WTC11 (cell line): ENCODE measurements around the gene GLYAT. TPM values are rescaled to one million over a fixed set of nuclear protein-coding genes. Genes with fewer than 3 reads are reported as not detected.

Experiments
- ATAC-seq: fragments of 200-7000 bp; cut with Tn5 transposase; 2 replicates; pipeline ENCODE4 v1.10.0; 2021; ENCODE audit warnings: mild to moderate bottlenecking, moderate library complexity
- CTCF ChIA-PET: fragments of 300-600 bp; sonication (Branson Sonifier 250); formaldehyde crosslinking; loops from one replicate; lab custom pipeline; 2021; ENCODE audit warnings: antibody characterized with exemption; lab: Charles Lee
- POLR2A ChIA-PET: fragments of 350-600 bp; sonication (Branson Sonifier 250); formaldehyde crosslinking; loops from one replicate; lab custom pipeline; 2021; ENCODE audit warnings: antibody characterized with exemption; lab: Charles Lee
- DNase-seq: peaks from one replicate; pipeline ENCODE4 v3.0.0; 2021; ENCODE audit warnings: low spot score
- H3K27ac Mint-ChIP-seq: 2 replicates; pipeline ENCODE4 v1.8.0; 2021; ENCODE audit warnings: mixed read lengths
- H3K27me3 Mint-ChIP-seq: 2 replicates; pipeline ENCODE4 v1.8.0; 2021; ENCODE audit warnings: low read depth, mild to moderate bottlenecking, moderate library complexity, mixed read lengths
- H3K36me3 Mint-ChIP-seq: 2 replicates; pipeline ENCODE4 v1.8.0; 2021; ENCODE audit warnings: mixed read lengths
- H3K4me1 Mint-ChIP-seq: 2 replicates; pipeline ENCODE4 v1.8.0; 2022; ENCODE audit warnings: mixed read lengths
- H3K4me3 Mint-ChIP-seq: 2 replicates; pipeline ENCODE4 v1.8.0; 2021; ENCODE audit warnings: mild to moderate bottlenecking, moderate library complexity, mixed read lengths
- H3K9me3 Mint-ChIP-seq: 2 replicates; pipeline ENCODE4 v1.8.0; 2021; ENCODE audit warnings: mixed read lengths
- CREB1 ChIP-seq: sonication (generic); formaldehyde crosslinking; IDR thresholded peaks from 2 replicates; pipeline ENCODE4 v1.8.0; 2023; ENCODE audit warnings: mild to moderate bottlenecking, missing genetic modification reagents
- ERG ChIP-seq: fragments of 250-450 bp; sonication (Bioruptor Pico); IDR thresholded peaks from 2 replicates; pipeline ENCODE4 v1.8.0; 2021; ENCODE audit warnings: mild to moderate bottlenecking
- NFE2L1 ChIP-seq: sonication (generic); formaldehyde crosslinking; IDR thresholded peaks from 2 replicates; pipeline ENCODE4 v1.8.1; 2023; ENCODE audit warnings: missing genetic modification reagents
- PRDM15 ChIP-seq: sonication (generic); formaldehyde crosslinking; IDR thresholded peaks from 2 replicates; pipeline ENCODE4 v1.8.0; 2022; ENCODE audit warnings: missing genetic modification reagents
- RELA ChIP-seq: sonication (generic); formaldehyde crosslinking; IDR thresholded peaks from 2 replicates; pipeline ENCODE4 v1.8.1; 2022; ENCODE audit warnings: missing genetic modification reagents, mild to moderate bottlenecking, borderline replicate concordance
- total RNA-seq: library from RNA; stranded (reverse); gene quantifications from 3 replicates; pipeline ENCODE4 v1.2.3, GENCODE V29; 2021
- TF ChIP-seq, protein P1 (sequence below): sonication (generic); formaldehyde crosslinking; IDR thresholded peaks from 2 replicates; pipeline ENCODE4 v1.8.1; 2023; ENCODE audit warnings: mild to moderate bottlenecking, missing genetic modification reagents, borderline replicate concordance
- TF ChIP-seq, protein P2 (sequence below): fragments of 250-450 bp; sonication (Bioruptor Pico); IDR thresholded peaks from 2 replicates; pipeline ENCODE4 v1.9.0; 2021; ENCODE audit warnings: mild to moderate bottlenecking
- TF ChIP-seq, protein P3 (sequence below): fragments of 250-450 bp; sonication (Bioruptor Pico); conservative IDR thresholded peaks from 2 replicates; pipeline ENCODE4 v1.9.0; 2021; ENCODE audit warnings: mild to moderate bottlenecking

GLYAT gene
- total RNA-seq, 1 experiment from 2014 or later: not detected

DNA sequence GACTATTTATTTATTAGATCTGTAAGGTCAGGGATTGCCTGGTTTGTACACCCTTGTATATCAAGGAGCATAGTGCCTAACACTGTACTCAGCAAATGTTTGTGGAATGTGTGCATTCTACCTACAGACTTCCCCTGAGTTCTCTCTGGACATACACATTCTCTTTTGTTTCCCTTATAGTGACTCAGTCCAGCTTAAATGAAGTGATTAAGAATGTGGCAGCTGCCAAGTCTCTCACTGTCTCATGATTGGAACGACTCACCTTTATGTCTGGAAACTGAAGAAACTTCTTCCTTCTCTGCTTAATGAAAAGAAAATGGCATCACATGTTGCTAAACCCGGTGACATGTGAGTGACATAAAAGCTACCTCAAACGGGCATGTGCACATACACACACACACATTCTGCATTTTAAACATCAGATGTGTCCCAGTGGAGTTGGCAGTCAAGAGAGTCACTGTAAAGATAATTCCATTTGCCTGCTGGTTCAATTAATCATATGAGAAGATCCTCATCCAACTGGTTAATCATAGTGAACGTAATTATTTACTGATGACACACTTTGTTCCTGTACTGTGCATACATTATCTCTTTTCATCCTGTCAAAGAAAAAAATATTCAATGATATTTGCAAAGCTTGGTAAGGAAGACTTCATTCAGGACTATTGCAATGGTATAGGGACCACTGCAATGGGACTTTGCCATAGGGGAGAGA, 42.8 kb downstream of the GLYAT start:
- no peak for DNase-seq
- no peak overlapping the region for H3K27ac Mint-ChIP-seq
- H3K9me3 Mint-ChIP-seq: peaks cover 39% of the 10 kb centered on the region
- H3K27me3 Mint-ChIP-seq: peaks cover 9% of the 10 kb centered on the region
- no peak overlapping the region for H3K4me3 Mint-ChIP-seq
- TF ChIP-seq PRDM15 (CRISPR knock-in tag): no peak
- TF ChIP-seq, protein P1, sequence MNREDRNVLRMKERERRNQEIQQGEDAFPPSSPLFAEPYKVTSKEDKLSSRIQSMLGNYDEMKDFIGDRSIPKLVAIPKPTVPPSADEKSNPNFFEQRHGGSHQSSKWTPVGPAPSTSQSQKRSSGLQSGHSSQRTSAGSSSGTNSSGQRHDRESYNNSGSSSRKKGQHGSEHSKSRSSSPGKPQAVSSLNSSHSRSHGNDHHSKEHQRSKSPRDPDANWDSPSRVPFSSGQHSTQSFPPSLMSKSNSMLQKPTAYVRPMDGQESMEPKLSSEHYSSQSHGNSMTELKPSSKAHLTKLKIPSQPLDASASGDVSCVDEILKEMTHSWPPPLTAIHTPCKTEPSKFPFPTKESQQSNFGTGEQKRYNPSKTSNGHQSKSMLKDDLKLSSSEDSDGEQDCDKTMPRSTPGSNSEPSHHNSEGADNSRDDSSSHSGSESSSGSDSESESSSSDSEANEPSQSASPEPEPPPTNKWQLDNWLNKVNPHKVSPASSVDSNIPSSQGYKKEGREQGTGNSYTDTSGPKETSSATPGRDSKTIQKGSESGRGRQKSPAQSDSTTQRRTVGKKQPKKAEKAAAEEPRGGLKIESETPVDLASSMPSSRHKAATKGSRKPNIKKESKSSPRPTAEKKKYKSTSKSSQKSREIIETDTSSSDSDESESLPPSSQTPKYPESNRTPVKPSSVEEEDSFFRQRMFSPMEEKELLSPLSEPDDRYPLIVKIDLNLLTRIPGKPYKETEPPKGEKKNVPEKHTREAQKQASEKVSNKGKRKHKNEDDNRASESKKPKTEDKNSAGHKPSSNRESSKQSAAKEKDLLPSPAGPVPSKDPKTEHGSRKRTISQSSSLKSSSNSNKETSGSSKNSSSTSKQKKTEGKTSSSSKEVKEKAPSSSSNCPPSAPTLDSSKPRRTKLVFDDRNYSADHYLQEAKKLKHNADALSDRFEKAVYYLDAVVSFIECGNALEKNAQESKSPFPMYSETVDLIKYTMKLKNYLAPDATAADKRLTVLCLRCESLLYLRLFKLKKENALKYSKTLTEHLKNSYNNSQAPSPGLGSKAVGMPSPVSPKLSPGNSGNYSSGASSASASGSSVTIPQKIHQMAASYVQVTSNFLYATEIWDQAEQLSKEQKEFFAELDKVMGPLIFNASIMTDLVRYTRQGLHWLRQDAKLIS: no peak
- TF ChIP-seq NFE2L1 (CRISPR knock-in tag): no peak
- TF ChIP-seq CREB1: no peak
- no peak for TF ChIP-seq ERG (CRISPR knock-in tag)
- TF ChIP-seq RELA: no peak
- TF ChIP-seq, protein P2, sequence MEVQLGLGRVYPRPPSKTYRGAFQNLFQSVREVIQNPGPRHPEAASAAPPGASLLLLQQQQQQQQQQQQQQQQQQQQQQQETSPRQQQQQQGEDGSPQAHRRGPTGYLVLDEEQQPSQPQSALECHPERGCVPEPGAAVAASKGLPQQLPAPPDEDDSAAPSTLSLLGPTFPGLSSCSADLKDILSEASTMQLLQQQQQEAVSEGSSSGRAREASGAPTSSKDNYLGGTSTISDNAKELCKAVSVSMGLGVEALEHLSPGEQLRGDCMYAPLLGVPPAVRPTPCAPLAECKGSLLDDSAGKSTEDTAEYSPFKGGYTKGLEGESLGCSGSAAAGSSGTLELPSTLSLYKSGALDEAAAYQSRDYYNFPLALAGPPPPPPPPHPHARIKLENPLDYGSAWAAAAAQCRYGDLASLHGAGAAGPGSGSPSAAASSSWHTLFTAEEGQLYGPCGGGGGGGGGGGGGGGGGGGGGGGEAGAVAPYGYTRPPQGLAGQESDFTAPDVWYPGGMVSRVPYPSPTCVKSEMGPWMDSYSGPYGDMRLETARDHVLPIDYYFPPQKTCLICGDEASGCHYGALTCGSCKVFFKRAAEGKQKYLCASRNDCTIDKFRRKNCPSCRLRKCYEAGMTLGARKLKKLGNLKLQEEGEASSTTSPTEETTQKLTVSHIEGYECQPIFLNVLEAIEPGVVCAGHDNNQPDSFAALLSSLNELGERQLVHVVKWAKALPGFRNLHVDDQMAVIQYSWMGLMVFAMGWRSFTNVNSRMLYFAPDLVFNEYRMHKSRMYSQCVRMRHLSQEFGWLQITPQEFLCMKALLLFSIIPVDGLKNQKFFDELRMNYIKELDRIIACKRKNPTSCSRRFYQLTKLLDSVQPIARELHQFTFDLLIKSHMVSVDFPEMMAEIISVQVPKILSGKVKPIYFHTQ (CRISPR knock-in tag): no peak
- TF ChIP-seq, protein P3, sequence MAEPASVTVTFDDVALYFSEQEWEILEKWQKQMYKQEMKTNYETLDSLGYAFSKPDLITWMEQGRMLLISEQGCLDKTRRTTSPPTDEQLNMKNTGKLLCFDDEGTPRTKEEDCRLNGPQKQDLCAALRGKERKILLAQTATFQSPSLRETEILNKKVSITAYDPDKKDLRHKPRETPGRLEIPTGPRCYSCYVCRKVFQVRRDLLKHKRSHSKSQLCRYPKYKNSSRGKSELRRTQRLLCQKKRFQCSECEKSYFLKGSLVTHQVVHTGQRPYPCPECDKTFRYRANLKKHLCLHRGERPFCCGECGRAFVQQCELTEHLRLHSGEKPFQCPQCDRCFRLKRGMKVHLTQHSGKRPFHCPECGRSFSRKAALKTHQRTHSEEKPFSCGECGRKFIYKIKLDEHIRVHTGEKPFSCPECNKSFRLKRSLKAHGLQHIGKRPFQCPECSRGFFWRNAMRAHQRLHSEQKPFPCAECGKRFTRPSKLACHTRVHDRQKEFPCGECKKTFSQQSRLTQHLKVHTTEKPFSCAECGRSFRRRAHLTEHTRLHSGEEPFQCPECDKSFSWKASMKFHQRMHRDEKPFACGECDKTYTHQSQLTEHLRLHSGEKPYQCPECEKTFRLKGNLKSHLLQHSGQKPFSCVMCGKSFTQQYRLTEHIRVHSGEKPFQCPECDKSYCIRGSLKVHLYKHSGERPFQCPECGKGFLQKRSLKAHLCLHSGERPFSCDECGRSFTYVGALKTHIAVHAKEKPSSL (CRISPR knock-in tag): no peak
- POLR2A ChIA-PET: no interaction called here
- no peaks in the 10 kb centered on the region; the same call in 1 of the 2 replicates for H3K36me3 Mint-ChIP-seq
- H3K4me1 Mint-ChIP-seq: no peaks in the 10 kb centered on the region
- CTCF ChIA-PET: no interaction called here
- no peak for ATAC-seq
